ENCODE data around the gene IL9.
"Not testable (repeated sequence)": the region's sequence is repeated elsewhere in the genome, so short reads cannot be mapped to it uniquely, and the experiment has no call there.

The IL9 gene

GRCh38 chr5:135867599-135867998 lies 28.0 kb downstream of the IL9 start:
- no peak for DNase-seq (ENCODE audit: low read depth)

- no peak for DNase-seq (ENCODE audit: low read depth)
These were observed 29.6 kb downstream of the IL9 start for GRCh38 chr5:135866016-135866415.

- DNase-seq (ENCODE audit: low read depth): no peak
These were observed 30.9 kb downstream of the IL9 start for GRCh38 chr5:135864503-135865435.

DNA sequence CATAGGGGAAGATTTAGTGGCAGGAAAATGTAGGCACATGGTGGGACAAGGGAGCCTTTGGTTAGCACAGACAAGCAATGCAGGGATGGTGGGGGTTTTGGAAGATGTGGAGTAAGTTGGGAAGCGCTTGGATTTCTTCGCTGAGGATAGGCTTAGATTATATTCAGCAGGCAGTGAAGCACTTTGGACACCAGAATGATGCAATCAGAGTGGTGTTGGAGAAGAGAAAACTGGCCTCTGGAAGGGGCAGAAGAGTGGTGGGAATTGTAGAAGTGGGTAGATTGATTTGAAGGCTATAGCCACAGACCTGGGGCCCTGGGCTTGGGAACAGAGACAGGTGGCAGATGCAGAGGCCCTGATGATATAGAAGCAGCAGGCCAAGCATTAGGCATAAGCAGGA lies 32.9 kb downstream of the IL9 start:
- DNase-seq (ENCODE audit: low read depth): no peak

DNA sequence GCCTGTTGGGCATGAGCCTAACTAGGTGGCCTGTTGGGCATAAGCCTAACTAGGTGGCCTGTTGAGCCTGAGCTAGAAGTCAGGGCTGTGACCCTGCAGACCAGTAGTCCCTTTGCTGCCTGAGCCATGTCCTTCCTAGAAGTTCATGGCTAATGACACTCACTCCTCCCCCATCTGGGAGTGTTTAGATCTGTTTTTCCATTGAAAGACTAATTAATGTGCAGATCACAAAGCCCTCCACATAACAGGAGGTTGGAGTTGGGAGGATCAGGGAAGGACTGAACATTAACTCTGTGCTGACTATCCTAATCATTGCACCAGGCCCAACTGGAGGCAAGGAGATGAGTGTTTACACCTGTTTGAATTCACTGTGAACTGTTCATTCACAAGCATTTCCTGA lies 33.6 kb downstream of the IL9 start:
- no peak for DNase-seq (ENCODE audit: low read depth)

DNA sequence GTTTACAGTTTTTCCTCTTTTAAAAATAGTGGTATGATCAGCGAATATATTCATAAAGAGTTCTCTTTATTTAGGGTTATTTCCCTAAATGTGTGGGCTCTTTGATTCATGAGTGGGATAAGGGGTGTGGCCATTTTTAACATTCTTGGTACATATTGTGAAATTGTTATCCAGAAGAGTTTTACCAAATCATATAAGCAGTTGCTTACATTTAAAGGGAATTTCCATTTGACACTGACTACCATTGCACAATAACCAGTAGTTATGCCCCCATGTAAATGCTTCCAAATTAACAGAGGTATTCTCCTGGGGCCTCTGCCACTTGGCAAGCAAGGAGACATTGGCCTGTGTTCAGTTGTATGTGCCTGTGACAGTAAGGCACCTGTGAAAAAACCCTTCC lies 34.0 kb downstream of the IL9 start:
- no peak for DNase-seq (ENCODE audit: low read depth)

DNA sequence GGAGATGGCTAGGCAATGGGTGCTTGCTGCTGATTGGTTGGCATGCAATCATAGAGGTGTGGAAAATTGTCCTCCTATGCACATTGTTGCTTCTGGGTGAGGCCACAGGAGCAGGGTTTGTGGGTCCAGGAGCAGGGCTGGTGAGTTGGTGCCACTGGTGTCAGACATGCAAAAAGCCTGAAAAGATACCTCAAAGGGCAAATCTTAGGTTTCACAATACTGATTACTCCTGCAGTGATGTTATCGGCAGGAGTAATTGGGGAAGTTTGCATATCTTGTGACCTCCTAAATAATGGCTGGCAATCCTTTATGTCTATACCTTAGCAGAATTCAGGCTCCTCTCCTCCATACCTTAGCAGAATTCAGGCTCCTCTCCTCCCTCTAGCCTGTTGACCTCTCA lies 36.0 kb downstream of the IL9 start:
- no peak for DNase-seq (ENCODE audit: low read depth)

DNA sequence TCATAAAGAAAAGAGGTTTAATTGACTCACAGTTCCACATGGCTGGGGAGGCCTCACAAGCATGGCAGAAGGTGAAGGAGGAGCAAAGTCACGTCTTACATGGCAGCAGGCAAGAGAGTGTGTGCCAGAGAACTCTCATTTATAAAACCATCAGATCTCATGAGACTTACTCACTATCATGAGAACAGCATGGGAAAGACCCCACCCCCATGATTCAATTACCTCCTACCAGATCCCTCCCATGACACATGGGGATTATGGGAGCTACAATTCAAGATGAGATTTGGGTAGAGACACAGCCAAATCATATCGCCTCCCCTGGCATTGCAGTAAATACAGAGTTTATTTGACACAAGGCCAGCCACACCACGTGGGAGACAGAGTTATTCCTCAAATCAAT lies 36.5 kb downstream of the IL9 start:
- DNase-seq (ENCODE audit: low read depth): not testable (repeated sequence)

- DNase-seq (ENCODE audit: low read depth): no peak
These were observed 37.9 kb downstream of the IL9 start for GRCh38 chr5:135857630-135858311.

GRCh38 chr5:135851915-135852845 lies 43.5 kb downstream of the IL9 start:
- DNase-seq (ENCODE audit: low read depth): no peak

- no peak for DNase-seq (ENCODE audit: low read depth)
These were observed 44.3 kb downstream of the IL9 start for GRCh38 chr5:135851186-135851914.

GRCh38 chr5:135850671-135851070 lies 45.0 kb downstream of the IL9 start:
- no peak for DNase-seq (ENCODE audit: low read depth)

DNA sequence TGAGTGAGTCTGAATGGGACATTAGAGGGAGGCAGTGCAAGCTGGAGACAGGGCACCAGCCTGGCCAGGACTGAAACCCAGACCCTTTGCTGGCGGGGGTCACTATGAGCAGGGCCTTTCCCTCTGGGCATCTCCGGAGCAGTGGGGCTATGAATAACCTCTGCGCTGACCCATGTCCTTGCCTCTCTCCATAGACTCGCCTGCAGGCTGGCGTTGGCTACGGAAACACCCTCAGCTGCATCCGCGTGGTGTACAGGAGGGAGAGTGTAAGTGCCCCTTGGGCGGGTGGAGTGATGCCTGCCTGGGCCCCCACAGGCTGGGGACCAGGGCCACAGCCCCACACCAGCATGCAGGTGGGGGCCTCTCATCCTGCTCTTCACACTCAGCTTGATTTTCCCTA lies 45.4 kb downstream of the IL9 start:
- DNase-seq (ENCODE audit: low read depth): no peak

DNA sequence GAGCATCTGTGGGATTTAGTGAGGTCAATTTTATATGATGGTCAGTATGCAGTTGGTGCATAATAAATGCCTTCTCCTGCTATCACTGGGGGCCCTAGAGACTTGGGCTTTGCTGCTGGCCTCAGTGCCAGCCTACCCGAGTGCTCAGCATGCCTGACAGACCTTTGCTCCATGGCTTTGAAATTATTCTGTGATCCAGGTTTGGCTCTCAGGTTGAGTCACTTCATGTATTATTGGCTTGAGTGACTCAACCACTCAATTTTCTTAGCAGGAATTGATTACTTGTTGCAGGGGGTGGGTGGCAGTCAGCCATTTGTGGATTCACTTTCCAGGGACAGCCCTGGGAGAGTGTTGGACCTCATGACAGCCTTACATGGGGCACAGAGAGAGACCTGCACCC lies 47.7 kb downstream of the IL9 start:
- DNase-seq (ENCODE audit: low read depth): no peak

GRCh38 chr5:135846311-135846710 lies 49.3 kb downstream of the IL9 start:
- no peak for DNase-seq (ENCODE audit: low read depth)

- no peak for DNase-seq (ENCODE audit: low read depth)
These were observed 51.9 kb downstream of the IL9 start for GRCh38 chr5:135843571-135844337.

DNA sequence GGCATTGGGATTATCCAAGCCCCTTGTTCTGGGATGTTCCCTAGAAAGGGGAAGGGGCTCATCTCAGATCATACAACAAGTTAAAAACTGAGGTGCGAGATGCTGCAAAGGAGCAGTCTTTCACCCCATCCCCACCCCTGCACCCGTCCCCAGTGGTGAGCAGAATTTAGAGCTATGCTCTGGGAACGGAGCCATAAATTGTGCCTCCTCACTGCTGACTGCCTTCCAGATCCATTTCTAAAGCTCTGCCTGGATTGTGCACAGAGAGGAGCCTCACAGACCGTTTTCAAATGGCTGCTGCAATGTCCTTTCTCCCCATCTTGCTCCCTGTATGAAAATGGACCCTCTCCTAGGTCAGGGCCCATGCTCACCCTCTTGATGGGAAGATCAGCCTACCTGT lies 52.9 kb downstream of the IL9 start:
- DNase-seq (ENCODE audit: low read depth): no peak
